ENCODE data around the gene NRTN.

The NRTN gene

DNA sequence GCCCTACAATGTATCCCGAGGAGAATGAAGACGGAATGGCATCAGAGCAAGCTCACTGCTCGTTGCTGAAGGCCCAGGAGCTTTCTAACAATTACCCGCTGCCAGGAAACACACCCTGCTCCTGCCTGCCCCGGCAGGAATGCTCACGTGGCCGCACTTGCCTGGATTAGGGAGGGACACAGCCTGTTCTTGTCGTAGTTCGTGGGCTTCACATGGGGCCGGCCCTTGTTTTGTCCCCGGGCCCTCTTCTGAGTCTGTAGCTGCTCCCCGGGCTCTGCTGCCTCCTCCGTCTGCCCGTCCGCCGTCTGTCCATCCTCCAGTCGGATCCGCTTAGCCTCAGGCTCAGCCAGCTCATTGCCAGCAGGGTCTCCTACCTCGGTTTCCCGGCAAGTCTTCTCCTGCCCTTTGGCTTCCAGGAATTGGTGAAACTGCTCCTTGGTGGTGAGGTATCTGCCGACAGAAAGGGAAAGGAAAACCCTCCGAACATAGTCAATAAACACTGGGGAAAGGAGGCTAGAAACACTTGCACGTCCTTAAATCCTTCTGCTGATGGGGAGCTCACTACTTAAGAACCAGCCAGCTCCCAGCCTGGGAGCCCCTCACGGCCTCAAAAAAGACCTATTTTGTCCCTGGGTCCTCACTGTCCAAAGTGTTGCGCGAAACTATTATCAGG is 14.8 kb upstream of the NRTN start:
- DNase-seq, result no peak

DNA sequence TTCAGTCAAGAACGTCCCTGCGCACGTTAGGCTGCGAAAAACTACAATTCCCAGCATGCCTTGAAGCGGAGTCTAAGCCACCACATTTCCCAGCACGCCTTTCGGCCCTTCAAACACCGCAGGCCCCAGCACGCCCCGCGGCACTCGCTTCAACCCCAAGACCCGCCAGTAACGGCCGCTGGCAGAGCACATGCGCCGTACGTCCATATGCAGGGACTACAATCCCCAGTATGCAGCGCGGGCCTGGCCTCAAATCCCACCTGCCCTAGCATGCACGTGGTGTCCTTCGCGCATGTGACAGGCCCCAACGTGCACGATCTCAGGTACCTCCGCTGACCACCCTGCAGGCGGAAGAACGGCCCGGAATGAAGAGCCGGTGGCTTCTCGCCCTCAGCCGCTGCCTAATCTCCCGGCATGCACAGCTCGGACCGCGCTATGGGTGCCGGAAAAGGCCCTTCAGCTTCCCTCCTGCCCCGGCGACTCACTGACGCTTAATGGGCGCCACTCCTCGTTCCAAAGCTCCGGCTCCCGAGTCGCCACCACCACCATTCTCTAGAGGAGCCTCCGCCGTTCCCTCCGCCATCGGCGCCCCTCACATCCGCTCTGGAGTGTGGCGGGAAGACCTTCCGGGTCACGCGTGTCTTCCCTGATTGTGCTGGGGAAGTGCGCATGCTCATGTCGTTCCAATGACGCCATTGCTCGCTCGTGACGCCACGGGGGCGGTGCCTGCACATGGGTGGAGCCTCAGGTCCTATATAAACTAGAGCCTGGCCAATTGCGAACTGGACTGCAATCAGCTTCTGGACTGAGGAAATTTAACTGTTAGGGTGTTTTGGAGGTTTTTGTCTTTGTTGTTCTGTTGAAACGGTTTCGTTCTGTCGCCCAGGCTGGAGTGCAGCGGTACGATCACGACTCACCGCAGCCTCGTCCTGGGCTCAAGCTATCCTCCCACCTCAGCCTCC is 14.0 kb upstream of the NRTN start, which contains the start of gene DUS3L:
Gene DUS3L, minus strand, starts transcription at position 605 of the 962 bp plus-strand sequence. Its CDS starts 22 bp downstream, at position 583.
- DNase-seq, result peak; percentile 44 to 98 (median 94)

DNA sequence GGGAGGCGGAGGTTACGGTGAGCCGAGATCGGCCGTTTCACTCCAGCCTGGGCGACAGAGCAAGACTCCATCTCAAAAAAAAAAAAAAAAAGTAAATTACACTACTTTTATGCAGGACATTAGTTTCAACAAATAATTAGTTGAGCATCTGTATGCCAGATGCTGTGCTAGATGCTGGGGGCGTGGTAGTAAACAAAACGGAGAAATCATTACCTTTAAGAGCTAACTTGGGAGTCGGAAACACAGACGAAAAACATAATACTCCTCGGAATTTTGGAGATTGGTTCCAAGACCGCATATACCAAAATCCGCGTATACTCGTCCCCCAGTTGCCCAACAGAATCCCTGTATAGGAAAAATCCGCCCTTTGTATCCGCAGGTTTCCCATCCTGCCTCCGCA is 12.6 kb upstream of the NRTN start:
- DNase-seq, result no peak

DNA sequence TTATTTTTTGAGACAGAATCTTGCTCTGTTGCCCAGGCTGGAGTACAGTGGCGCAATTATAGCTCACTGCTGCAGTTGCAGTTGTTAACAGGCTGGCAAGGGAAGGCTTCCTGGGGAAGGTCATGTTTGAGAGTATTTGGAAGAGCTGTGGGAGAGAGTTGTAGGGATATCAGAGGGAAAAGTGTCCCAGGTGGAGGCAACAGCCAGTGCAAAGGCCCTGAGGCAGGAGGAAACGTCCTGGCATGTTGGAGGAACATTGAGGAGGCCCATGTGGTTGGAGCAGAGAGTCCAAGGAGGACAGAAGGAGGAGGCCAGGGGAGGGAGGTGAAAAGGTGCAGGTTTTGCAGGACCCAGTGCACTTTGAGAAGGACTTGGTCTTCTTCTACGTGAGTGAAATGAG is 11.7 kb upstream of the NRTN start:
- no peak for DNase-seq

DNA sequence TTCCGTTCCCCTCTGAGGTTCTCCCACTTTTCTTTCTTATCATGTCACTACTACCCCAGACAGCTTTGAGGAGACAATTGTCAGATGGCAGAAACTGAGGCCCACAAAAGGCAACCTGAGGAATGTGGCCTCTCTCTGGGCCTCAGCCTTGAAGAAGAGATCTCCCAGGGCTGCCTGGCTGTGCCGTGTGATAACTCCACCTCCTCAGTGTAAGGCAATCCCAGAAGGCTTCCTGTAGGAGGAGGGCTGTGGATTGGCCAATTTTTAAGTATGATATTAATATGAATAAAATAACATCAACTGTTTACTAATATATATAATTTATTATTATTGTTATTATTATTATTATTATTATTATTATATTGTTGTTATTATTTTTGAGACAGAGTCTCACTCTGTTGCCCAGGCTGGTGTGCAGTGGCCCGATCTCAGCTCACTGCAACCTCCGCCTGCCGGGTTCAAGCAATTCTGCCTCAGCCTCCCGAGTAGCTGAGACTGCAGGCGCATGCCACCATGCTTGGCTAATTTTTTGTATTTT is 9.4 kb upstream of the NRTN start:
- DNase-seq, result no peak

DNA sequence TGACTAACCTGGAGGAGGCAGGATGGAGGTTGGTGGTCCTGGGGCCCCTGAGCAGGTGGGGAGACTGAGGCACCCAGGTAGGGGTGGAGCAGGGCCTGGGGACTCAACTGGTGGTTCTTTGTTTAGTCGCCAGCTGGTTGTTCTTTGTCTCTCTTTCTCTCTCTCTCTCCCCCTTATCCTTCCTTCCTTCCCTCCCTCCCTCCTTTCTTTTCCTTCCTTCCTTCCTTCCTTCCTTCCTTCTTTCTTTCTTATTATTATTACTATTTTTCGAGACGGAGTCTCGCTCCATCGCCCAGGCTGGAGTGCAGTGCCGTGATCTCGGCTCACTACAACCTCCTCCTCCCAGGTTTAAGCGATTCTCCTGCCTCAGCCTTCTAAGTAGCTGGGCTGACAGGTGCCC is 6.6 kb upstream of the NRTN start:
- DNase-seq, result no peak

DNA sequence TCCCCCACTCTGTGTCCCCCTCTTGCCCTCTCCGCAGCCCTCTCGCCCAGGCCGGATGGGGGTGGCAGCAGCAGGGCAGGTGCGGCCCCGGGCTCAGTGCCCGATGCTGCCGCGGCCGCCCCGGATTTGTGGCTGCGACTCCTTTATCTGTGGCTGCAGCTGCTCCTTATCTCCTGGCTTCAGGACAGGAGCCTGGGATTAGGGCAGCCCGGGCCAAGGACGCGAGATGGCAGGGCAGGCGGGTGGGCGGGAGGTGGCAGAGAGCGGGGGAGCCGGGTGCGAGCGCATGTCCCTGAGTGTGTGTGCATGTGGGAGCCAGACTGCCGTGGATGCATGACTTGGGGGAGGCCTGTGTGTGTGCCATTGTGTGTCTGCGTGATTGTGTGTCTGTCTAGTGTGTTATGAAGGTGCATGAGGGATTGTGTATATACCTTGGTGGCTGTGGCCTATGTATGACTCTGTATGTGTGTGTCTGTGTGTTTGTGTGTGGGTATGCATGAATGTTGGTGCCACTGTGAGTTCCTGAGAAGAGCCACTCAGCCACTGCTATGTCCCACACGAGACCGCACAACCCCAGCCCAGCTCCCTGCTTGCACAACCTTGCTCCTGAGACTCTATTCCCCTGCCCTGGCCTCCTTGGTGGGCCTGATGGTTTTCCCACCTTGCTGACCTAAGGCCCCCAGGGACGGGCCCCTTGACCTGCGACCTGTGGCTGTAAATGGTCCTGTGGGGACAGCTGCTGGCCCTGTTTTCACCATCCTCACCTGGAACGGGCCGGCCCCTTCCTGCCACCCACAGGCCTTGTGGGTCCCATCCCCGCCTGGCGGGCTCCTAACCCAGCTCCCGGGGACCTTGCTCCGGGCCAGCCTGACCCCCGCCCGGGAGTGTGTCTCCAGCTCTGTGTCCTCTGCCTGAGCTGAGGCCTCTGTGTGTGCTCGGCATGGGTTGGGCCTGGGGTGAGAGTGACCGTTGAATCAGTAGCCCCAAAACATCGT is 5.3 kb upstream of the NRTN start:
- DNase-seq, result no peak

DNA sequence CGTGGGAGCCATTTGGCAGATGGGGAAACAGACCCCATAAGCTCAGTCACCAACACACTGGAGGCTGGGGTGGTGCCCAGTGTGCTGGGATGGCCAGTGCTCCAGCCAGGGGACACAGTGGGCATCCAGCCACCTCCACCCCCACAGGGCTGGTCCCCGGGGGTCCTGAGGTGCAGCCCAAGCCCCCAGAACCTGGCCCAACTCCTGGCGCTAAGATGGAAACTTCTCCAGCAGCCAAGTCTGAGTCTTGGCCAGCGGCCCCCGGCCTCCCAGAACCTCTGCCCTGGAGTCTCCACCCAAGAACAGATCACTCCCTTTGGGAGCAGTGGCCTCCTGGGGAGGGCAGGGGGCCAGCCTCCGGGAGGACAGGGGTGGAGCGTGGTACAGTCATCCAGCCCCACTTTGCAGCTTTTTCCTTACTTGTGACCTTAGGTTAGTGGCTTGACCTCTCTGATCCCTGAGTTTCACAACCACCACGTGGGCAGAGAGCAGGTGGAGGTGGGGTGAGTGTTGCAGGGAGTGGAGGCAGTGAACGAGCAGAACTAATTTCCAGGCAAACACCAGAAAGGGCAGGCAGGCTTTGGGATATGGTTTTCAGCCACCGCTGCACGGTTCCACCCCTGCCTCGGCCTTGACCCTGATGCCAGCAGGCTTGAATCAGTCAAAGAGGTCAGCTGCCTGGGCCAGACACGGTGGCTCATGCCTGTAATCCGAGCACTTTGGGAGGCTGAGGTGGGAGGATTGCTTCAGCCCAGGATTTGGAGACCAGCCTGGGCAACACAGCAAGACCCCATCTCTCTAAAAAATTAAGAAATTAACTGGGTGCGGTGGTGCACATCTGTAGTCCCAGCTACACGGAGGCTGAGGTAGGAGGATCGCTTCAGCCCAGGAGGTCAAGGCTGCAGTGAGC is 4.3 kb upstream of the NRTN start:
- no peak for DNase-seq

DNA sequence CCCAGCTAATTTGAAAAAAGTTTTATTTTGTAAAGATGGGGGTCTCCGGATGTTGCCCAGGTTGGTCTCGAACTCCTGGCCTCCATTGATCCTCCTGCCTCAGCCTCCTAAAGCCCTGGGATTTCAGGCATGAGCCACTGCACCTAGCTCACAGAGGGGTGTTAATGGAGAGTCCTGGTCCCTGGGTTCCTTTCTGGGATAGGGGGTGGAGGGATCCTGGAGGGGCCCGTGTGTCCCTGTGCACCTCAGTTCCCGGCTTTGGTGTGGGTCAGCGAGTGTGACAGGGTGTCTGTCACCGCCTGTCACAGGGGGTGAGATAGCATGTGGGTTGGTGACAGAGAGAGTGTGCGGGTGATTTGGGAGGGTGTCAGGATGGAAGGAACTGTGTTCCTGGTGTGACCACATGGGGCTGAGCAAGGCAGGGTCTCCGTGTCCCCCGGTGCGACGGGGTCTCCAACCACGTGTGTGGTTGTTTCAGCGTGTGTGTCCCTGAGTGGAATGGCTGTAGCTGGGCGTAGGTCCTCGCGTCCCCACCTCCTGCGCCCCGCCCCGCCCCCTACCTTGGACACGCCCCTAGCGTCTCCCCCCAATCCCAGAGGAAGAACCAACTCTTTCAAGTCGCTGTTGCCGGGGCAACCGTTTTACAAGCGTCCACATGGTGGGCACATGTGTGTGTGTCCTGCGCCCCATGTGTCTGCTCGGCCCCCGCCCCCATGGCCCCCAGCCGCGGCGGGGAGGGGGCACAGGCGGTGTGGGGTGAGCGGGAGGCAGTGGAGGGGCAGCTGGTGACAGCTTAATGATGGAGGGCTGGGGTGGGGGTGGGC is 2.9 kb upstream of the NRTN start:
- peak in 5 of 56 donors; percentile 4 to 55 (median 26) for DNase-seq

DNA sequence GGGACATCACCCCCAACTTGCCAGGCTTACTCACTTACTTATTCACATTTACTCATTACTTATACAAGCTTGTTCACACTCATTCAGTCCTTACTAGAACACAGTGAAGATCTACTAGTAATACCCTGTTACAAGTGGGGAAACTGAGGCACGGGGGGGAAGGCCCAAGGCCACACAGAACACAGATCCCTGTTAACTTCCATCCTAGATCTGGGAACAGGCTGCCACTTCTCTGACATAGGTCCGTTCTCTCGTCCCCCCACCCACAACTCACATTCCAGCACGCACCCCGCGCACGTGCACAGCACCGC is 1.5 kb upstream of the NRTN start:
- DNase-seq, result no peak

DNA sequence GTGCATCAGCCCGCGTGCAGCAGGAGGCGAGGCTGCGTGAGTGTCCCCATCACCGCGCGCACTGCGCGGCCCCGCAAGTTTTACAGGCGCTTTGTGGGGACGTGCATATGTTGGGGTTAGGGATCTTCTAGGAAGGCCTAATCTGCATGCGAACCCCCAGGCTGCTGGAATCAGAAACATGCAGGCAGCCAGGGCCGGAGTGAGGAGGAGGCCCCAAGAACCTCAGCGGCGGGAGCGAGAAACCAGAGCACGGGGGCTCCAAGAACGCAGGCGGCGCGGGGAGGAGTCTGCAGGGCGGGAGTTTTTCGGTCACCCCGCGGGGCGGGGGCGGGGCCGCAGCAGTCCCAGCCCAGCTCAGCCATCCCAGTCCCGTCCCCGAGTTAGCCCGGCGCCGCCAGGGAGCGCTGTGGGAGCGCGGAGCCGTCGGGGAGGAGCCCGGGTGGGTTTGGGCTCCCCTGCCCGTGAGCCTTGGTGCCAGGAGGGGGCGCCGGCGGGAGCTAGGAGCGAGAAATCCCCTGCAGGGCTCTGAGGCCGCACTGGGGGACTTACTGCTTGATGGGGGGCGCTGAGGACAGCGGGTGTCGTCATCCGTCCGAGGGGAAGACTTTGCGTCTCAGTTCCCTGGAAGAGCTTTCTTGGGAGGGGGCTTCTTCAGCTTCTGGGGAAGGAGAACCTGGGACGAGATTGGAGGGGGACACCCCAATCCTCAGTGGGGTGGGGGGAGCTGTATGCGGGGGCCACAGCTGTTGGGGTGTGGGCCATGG is 933 bp upstream of the NRTN start:
- peak in 32 of 56 donors; percentile 5 to 62 (median 28) for DNase-seq

DNA sequence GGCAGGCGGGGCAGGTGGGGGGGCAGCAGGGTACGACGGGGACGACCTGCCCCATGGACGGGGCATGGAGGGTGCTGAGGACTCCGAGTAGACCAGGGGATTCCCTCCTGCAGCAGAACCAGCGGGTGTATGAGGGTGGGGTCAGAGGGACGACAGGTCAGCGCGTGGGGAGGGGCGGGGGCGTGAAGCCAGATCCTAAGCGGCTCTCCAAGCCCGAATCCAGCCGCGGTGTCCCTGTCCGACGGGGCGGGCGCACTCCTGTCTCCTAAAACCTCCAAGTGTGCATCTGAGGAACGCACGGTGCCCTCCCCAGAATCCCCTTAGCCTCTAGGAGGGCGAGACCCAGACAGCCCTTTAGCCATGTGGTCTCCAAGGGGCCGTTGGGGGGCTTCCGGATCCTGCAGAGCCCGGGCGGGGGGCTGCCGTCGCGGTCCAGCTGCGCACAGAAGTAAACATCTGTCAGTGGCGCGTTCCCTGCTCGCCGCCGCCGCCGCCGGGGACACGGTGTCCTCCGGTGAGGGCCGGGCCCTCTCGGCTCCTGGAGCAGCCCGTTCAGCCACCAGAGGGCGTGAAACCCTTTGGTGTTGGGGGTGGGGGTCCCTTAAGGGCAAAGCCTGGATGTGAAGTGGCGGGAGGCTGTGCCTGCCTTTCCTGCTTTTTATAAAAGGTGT is 730 bp downstream of the NRTN start:
- DNase-seq, result peak in 3 of 56 donors; percentile 4 to 13 (median 5)

DNA sequence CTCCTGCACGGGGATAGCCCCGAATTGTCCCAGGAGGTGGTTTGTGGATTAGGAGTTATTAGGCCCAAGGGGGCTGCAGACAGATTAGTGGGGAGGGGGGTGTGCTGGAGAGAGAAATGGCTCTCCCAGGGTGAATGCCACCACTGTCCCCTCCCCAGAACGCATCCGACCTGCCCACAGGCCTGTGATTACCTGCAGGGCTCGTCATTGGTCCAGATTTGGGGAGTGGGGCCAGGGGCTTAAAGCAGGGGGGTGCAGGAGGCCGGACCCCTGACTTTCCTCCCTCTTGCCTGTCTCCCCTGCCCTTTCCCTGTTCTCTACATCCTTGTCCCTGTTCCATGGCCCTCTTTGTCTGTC is 1.2 kb downstream of the NRTN start:
- DNase-seq, result no peak

DNA sequence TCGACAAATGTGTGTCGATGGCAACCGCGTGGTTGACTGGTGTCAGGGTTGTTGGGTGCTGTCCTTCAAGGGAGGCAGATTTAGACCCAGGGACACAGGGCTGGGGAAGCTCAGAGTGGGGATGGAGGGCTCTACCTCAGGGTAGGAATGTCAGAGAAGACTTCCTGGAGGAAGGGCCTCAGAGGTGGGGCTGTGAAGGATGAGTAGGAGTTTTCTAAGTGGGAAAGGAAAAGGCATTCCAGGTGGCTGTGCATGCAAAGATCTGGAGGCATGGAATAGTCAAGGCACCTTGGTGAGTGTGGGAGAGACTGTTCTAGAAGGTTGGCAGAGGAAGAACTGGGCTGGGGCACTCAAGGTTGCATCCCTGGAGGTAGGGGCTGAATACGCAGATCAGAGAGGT is 2.0 kb downstream of the NRTN start:
- DNase-seq, result no peak

DNA sequence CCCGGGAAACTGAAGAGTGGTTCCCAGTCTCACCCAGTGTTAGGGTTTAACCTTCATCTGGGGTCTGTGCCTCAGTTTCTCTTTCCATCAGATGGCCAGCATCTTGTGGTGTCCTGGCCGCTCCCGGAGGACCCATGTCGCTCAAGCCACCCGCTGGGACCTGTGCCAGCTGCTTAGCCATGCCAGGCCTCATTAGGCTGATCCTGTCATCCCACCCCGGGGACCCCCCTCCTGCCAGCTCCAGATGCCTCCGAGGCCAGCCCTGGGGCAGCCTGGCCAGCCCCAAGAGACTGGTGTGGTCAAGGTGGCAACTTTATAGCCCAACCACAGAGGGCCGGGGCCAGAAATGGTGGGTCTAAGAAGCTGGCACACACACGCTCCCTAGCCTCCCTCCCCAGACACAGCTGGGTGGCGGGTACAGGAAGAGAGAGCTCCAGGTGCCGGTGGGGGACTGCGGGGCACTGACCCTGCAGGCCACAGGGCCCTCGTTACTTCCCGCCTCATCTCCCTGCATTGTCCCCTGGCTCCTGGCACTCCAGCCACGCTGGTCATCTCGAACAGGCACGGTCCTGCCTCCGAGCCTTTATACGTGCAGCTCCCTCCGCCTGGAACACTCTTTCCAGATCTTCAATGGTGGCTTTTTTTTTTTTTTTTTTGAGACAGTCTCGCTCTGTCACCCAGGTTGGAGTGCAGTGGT is 3.4 kb downstream of the NRTN start:
- DNase-seq, result no peak

DNA sequence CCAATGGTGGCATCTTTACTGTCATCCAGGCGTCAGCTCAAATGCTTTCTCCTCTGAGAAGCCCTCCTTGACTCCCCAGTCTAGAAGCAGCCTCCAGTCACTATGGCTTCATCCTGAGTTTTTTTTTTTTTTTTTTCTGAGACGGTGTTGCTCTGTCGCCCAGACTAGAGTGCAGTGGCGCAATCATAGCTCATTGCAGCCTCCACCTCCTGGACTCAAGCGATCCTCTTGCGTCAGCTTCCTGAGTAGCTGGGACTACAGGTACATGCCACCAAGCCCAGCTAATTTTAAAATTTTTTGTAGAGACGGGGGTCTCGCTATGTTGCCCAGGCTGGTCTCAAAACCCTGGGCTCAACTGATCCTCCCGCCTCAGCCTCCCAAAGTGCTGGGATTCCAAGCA is 4.2 kb downstream of the NRTN start:
- no peak for DNase-seq

DNA sequence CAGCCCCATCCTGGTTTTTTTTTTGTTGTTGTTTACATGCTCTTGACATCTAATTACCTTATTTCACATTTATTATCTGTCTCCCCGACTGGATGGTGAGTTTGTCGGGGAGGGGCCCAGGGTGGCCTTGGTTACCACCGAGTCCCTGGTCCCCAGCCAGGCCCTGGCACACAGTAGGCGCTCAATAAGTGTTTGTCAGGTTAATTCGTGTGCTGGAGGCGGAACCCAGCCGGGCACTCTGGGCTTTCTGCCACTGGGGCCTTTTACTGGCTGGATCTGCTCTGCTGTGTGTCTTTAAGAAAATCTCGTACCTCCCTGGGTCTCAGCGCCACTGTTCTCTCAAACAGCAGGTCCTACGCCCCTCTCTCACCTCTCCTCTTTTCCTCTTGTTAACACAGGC is 4.6 kb downstream of the NRTN start:
- no peak for DNase-seq
